A549 (cell line): ENCODE measurements around the gene NBEAL1.

Experiments
- CEBPB ChIP-seq, 2 experiments: fragments of >200 bp in 1 of 2; sonication (Bioruptor Twin) in 1 of 2; formaldehyde crosslinking in 1 of 2; IDR thresholded peaks; 2 replicates each; pipeline ENCODE4 v1.6.1; 2012 to 2016
- ESRRA ChIP-seq: fragments of 150-350 bp; IDR thresholded peaks from 2 replicates; pipeline ENCODE4 v1.6.1; 2014; ENCODE audit warnings: mild to moderate bottlenecking, low read length, borderline replicate concordance
- FOSL2 ChIP-seq, 2 experiments: fragments of 450-650 bp in 1 of 2; fragments of >200 bp in 1 of 2; sonication (Bioruptor Twin) in 1 of 2; formaldehyde crosslinking; IDR thresholded peaks; 2 replicates each; pipeline versions ENCODE4 v1.5.0 to v1.6.1; 2016 to 2020; ENCODE audit warnings: mild to moderate bottlenecking in 1 of 2, moderate library complexity in 1 of 2
- FOXS1 ChIP-seq: fragments of 250-450 bp; sonication (Bioruptor Pico); IDR thresholded peaks from 2 replicates; pipeline ENCODE4 v1.5.0; 2020; ENCODE audit warnings: mild to moderate bottlenecking, moderate library complexity
- JUN ChIP-seq, 2 experiments: fragments of >200 bp; sonication (Bioruptor Twin); formaldehyde crosslinking; IDR thresholded peaks; 2 replicates in 1 of 2; 3 replicates in 1 of 2; pipeline ENCODE4 v1.6.1; 2016 to 2017
- JUNB ChIP-seq: fragments of >200 bp; sonication (Bioruptor Twin); formaldehyde crosslinking; IDR thresholded peaks from 2 replicates; pipeline ENCODE4 v1.6.1; 2016
- NFE2L2 ChIP-seq: fragments of 150-350 bp; conservative IDR thresholded peaks from 2 replicates; pipeline ENCODE4 v1.6.1; 2014; ENCODE audit warnings: low read length
- POLR2A ChIP-seq: IDR thresholded peaks from 2 replicates; pipeline ENCODE4 v1.6.1; 2012; ENCODE audit warnings: mild to moderate bottlenecking, low read length
- RAD21 ChIP-seq, 2 experiments: fragments of >200 bp in 1 of 2; sonication (Bioruptor Twin) in 1 of 2; formaldehyde crosslinking in 1 of 2; IDR thresholded peaks in 1 of 2; conservative IDR thresholded peaks in 1 of 2; 2 replicates in 1 of 2; 3 replicates in 1 of 2; pipeline ENCODE4 v1.6.1; 2012 to 2018; ENCODE audit warnings: inconsistent platforms in 1 of 2
- RNF2 ChIP-seq: fragments of 200-600 bp; sonication (generic); IDR thresholded peaks from 2 replicates; pipeline ENCODE4 v1.6.1; 2016; ENCODE audit warnings: low read depth, mild to moderate bottlenecking, antibody characterized with exemption, moderate library complexity, borderline replicate concordance
- TF ChIP-seq, protein P1 (sequence below): IDR thresholded peaks from 2 replicates; pipeline ENCODE4 v1.6.1; 2012
- TF ChIP-seq, protein P2 (sequence below): fragments of >200 bp; sonication (Bioruptor Twin); formaldehyde crosslinking; IDR thresholded peaks from 3 replicates; pipeline ENCODE4 v1.5.1; 2016
- TF ChIP-seq, protein P3 (sequence below): fragments of 250-450 bp; sonication (Bioruptor Pico); IDR thresholded peaks from 2 replicates; pipeline ENCODE4 v1.5.0; 2021; ENCODE audit warnings: mild to moderate bottlenecking, moderate library complexity, borderline replicate concordance
- TF ChIP-seq, protein P4 (sequence below): fragments of 150-350 bp; IDR thresholded peaks from 2 replicates; pipeline ENCODE4 v1.6.1; 2014; ENCODE audit warnings: low read depth, mild to moderate bottlenecking, low read length

DNA sequence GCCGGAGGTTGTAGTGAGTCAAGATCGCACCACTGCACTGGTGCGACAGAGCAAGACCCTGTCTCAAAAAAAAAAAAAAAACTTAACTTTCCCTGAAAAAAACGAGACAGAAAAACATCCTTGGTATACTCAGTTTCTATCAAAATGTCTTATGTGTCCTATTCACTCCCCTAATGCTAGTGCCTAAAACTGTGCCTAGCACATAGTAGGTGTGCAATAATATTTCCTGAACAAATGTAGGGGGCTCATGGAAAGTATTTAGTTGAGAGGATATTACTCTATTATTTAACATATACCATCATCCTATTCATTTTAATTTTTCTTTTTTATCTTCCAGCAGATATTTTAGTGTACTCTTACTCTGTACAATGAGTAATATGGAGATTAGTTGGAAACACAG, 120.4 kb downstream of the NBEAL1 start:
- no peak for TF ChIP-seq RNF2
- no peak for TF ChIP-seq JUNB
- TF ChIP-seq POLR2A, result no peak
- no peak for TF ChIP-seq FOXS1 (CRISPR knock-in tag)
- no peak for TF ChIP-seq RAD21 (conservative IDR thresholded peaks at IDR 0.05 in 1 of 2, IDR thresholded peaks at IDR 0.05 in 1 of 2)
- TF ChIP-seq, protein P1, sequence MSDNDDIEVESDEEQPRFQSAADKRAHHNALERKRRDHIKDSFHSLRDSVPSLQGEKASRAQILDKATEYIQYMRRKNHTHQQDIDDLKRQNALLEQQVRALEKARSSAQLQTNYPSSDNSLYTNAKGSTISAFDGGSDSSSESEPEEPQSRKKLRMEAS, result no peak
- TF ChIP-seq, protein P2, sequence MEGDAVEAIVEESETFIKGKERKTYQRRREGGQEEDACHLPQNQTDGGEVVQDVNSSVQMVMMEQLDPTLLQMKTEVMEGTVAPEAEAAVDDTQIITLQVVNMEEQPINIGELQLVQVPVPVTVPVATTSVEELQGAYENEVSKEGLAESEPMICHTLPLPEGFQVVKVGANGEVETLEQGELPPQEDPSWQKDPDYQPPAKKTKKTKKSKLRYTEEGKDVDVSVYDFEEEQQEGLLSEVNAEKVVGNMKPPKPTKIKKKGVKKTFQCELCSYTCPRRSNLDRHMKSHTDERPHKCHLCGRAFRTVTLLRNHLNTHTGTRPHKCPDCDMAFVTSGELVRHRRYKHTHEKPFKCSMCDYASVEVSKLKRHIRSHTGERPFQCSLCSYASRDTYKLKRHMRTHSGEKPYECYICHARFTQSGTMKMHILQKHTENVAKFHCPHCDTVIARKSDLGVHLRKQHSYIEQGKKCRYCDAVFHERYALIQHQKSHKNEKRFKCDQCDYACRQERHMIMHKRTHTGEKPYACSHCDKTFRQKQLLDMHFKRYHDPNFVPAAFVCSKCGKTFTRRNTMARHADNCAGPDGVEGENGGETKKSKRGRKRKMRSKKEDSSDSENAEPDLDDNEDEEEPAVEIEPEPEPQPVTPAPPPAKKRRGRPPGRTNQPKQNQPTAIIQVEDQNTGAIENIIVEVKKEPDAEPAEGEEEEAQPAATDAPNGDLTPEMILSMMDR, result no peak
- TF ChIP-seq, protein P3, sequence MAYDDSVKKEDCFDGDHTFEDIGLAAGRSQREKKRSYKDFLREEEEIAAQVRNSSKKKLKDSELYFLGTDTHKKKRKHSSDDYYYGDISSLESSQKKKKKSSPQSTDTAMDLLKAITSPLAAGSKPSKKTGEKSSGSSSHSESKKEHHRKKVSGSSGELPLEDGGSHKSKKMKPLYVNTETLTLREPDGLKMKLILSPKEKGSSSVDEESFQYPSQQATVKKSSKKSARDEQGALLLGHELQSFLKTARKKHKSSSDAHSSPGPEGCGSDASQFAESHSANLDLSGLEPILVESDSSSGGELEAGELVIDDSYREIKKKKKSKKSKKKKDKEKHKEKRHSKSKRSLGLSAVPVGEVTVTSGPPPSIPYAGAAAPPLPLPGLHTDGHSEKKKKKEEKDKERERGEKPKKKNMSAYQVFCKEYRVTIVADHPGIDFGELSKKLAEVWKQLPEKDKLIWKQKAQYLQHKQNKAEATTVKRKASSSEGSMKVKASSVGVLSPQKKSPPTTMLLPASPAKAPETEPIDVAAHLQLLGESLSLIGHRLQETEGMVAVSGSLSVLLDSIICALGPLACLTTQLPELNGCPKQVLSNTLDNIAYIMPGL (CRISPR knock-in tag), result no peak
- TF ChIP-seq JUN (IDR thresholded peaks at IDR 0.05), result no peak
- TF ChIP-seq FOSL2 (IDR thresholded peaks at IDR 0.05), result no peak
- TF ChIP-seq FOSL2 (CRISPR knock-in tag; IDR thresholded peaks at IDR 0.05), result no peak
- TF ChIP-seq, protein P4, sequence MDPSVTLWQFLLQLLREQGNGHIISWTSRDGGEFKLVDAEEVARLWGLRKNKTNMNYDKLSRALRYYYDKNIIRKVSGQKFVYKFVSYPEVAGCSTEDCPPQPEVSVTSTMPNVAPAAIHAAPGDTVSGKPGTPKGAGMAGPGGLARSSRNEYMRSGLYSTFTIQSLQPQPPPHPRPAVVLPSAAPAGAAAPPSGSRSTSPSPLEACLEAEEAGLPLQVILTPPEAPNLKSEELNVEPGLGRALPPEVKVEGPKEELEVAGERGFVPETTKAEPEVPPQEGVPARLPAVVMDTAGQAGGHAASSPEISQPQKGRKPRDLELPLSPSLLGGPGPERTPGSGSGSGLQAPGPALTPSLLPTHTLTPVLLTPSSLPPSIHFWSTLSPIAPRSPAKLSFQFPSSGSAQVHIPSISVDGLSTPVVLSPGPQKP, result no peak
- TF ChIP-seq ESRRA, result no peak
- TF ChIP-seq CEBPB (IDR thresholded peaks at IDR 0.05), result no peak
- no peak for TF ChIP-seq NFE2L2
